ENCODE data around the gene TMPRSS4. TPM values are rescaled to one million over a fixed set of nuclear protein-coding genes. Genes with fewer than 3 reads are reported as not detected.

TMPRSS4 gene
- total RNA-seq, 1 experiment from 2014 or later = 1.5 TPM

GRCh38 chr11:118166641-118167040 lies 89.8 kb downstream of the TMPRSS4 start:
- no TSS peak for BruUV-seq (replicated peaks)
- no peaks in the 10 kb centered on the region for H3K9me2 ChIP-seq (ENCODE audit: insufficient read depth)
- POLR2A ChIA-PET = no interaction called here
- no peak overlapping the region for H3K27ac ChIP-seq (ENCODE audit: low read depth, low read length)
- no peaks in the 10 kb centered on the region for H4K20me1 ChIP-seq (ENCODE audit: insufficient read depth)
- no peak for ATAC-seq
- RAD21 ChIA-PET (ENCODE audit: low non-redundant PET in 1 of 2, low total read pairs in 2 of 2, uncharacterized antibody in 2 of 2, unreplicated experiment in 2 of 2) = no interaction called here
- CTCF ChIA-PET = no interaction called here
- no peaks in the 10 kb centered on the region for H3K9me3 ChIP-seq (ENCODE audit: control insufficient read depth in 1 of 2, insufficient read depth in 1 of 2, low read depth in 1 of 2, low read length in 2 of 2)
- no peak overlapping the region for H2AFZ ChIP-seq (ENCODE audit: low read depth, low read length, poor library complexity, severe bottlenecking)
- H3K4me2 ChIP-seq (ENCODE audit: low read length) = no peak overlapping the region
- H3K36me3 ChIP-seq (ENCODE audit: control insufficient read depth in 1 of 2, insufficient read depth in 2 of 2, low read length in 2 of 2) = no peaks in the 10 kb centered on the region
- no peak overlapping the region for H3K4me3 ChIP-seq (replicated peaks in 1 of 2; ENCODE audit: low read depth in 1 of 2, low read length in 2 of 2)
- TF ChIP-seq ZBTB33 (IDR thresholded peaks at IDR 0.05; ENCODE audit: extremely low read depth, insufficient replicate concordance, low read length) (no peak), SP1 (IDR thresholded peaks at IDR 0.05; ENCODE audit: low read depth) (no peak), JUND (IDR thresholded peaks at IDR 0.05) (no peak), RAD21 (IDR thresholded peaks at IDR 0.05; ENCODE audit: low read depth) (no peak), ELF1 (IDR thresholded peaks at IDR 0.05; ENCODE audit: borderline replicate concordance, low read depth) (no peak), ZFX (IDR thresholded peaks at IDR 0.05) (no peak), ZNF274 (IDR thresholded peaks at IDR 0.05; ENCODE audit: low read depth, low read length) (no peak), SRF (IDR thresholded peaks at IDR 0.05; ENCODE audit: low read depth) (no peak), YY1 (IDR thresholded peaks at IDR 0.05; ENCODE audit: extremely low read depth, insufficient replicate concordance, low read depth, low read length) (no peak)
- TF ChIP-seq, protein P1, sequence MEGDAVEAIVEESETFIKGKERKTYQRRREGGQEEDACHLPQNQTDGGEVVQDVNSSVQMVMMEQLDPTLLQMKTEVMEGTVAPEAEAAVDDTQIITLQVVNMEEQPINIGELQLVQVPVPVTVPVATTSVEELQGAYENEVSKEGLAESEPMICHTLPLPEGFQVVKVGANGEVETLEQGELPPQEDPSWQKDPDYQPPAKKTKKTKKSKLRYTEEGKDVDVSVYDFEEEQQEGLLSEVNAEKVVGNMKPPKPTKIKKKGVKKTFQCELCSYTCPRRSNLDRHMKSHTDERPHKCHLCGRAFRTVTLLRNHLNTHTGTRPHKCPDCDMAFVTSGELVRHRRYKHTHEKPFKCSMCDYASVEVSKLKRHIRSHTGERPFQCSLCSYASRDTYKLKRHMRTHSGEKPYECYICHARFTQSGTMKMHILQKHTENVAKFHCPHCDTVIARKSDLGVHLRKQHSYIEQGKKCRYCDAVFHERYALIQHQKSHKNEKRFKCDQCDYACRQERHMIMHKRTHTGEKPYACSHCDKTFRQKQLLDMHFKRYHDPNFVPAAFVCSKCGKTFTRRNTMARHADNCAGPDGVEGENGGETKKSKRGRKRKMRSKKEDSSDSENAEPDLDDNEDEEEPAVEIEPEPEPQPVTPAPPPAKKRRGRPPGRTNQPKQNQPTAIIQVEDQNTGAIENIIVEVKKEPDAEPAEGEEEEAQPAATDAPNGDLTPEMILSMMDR (IDR thresholded peaks at IDR 0.05 in 2 of 3, conservative IDR thresholded peaks at IDR 0.05 in 1 of 3; ENCODE audit: borderline replicate concordance in 1 of 3, insufficient read depth in 1 of 3, low read depth in 2 of 3, low read length in 2 of 3) = no peak
- TF ChIP-seq, protein P2, sequence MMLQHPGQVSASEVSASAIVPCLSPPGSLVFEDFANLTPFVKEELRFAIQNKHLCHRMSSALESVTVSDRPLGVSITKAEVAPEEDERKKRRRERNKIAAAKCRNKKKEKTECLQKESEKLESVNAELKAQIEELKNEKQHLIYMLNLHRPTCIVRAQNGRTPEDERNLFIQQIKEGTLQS (IDR thresholded peaks at IDR 0.05) = no peak
- H3K9ac ChIP-seq (ENCODE audit: low read length) = no peak overlapping the region
- intact Hi-C loops (cut with micrococcal nuclease) = no loop called here
- no peak for DNase-seq (ENCODE audit: low read depth, low spot score)
- no peaks in the 10 kb centered on the region for H3K79me2 ChIP-seq (ENCODE audit: insufficient read depth, low read length)
- no peaks in the 10 kb centered on the region for H3K27me3 ChIP-seq (ENCODE audit: insufficient read depth, low read length)
- peaks cover 0 to 3% of the 10 kb centered on the region in 2 experiments; a peak in 1 of 4 replicates for H3K4me1 ChIP-seq (ENCODE audit: control insufficient read depth in 1 of 2, insufficient read depth in 2 of 2, low read length in 2 of 2)

Measured in HCT116 (cell line).